ENCODE measurements around the gene LHFPL2. TPM values are rescaled to one million over a fixed set of nuclear protein-coding genes. Genes with fewer than 3 reads are reported as not detected.

LHFPL2 gene
- total RNA-seq, 2 donors from 2014 or later: 30.1 to 72.6 TPM

GRCh38 chr5:78637468-78637867 lies 11.1 kb downstream of the LHFPL2 start:
- ATAC-seq (ENCODE audit: insufficient number of reproducible peaks, low FRiP score, low read depth): no peak
- peaks cover 9 to 67% of the 10 kb centered on the region in 2 donors for H3K4me1 ChIP-seq (ENCODE audit: control insufficient read depth in 1 of 2, low read depth in 2 of 2)
- peak overlapping the region in 1 of 2 donors; percentile 8 for H3K27ac ChIP-seq

GRCh38 chr5:78636682-78637081 lies 11.9 kb downstream of the LHFPL2 start:
- Histone ChIP-seq H3K4me1 (ENCODE audit: control insufficient read depth in 1 of 2, low read depth in 2 of 2) (peaks cover 9 to 64% of the 10 kb centered on the region in 2 donors), H3K27ac (no peak overlapping the region), H3K36me3 (peaks cover under 1% of the 10 kb centered on the region), H3K9me3 (no peaks in the 10 kb centered on the region), H3K4me3 (no peak overlapping the region), H3K27me3 (replicated peaks; ENCODE audit: insufficient read depth) (no peaks in the 10 kb centered on the region)
- ATAC-seq (ENCODE audit: insufficient number of reproducible peaks, low FRiP score, low read depth) (no peak), DNase-seq (ENCODE audit: low spot score) (no peak)
- TF ChIP-seq CTCF (IDR thresholded peaks at IDR 0.05): no peak

More at GRCh38 chr5:78637468-78637867, 11.1 kb downstream of the LHFPL2 start:
- no peak overlapping the region for H3K4me3 ChIP-seq
- DNase-seq (ENCODE audit: low spot score): no peak
- no peak for TF ChIP-seq CTCF (IDR thresholded peaks at IDR 0.05)
- H3K27me3 ChIP-seq (replicated peaks; ENCODE audit: insufficient read depth): no peaks in the 10 kb centered on the region
- no peaks in the 10 kb centered on the region for H3K9me3 ChIP-seq
- no peaks in the 10 kb centered on the region for H3K36me3 ChIP-seq

- H3K4me3 ChIP-seq: no peak overlapping the region
- ATAC-seq (ENCODE audit: insufficient number of reproducible peaks, low FRiP score, low read depth) (no peak), DNase-seq (ENCODE audit: low spot score) (no peak)
- peaks cover 9 to 45% of the 10 kb centered on the region in 2 donors for H3K4me1 ChIP-seq (ENCODE audit: control insufficient read depth in 1 of 2, low read depth in 2 of 2)
- no peak overlapping the region for H3K27ac ChIP-seq
- no peak for TF ChIP-seq CTCF (IDR thresholded peaks at IDR 0.05)
- no peaks in the 10 kb centered on the region for H3K9me3 ChIP-seq
- no peaks in the 10 kb centered on the region for H3K27me3 ChIP-seq (replicated peaks; ENCODE audit: insufficient read depth)
- peaks cover 13% of the 10 kb centered on the region for H3K36me3 ChIP-seq
Observed at GRCh38 chr5:78634634-78635033, 13.9 kb downstream of the LHFPL2 start.

- Histone ChIP-seq H3K27me3 (replicated peaks; ENCODE audit: insufficient read depth) (no peaks in the 10 kb centered on the region), H3K9me3 (no peaks in the 10 kb centered on the region), H3K27ac (no peak overlapping the region), H3K4me3 (no peak overlapping the region), H3K4me1 (ENCODE audit: control insufficient read depth in 1 of 2, low read depth in 2 of 2) (peaks cover 7 to 44% of the 10 kb centered on the region in 2 donors), H3K36me3 (peaks cover 13% of the 10 kb centered on the region)
- ATAC-seq (ENCODE audit: insufficient number of reproducible peaks, low FRiP score, low read depth) (no peak), DNase-seq (ENCODE audit: low spot score) (no peak)
- TF ChIP-seq CTCF (IDR thresholded peaks at IDR 0.05): no peak
Observed at GRCh38 chr5:78634229-78634628, 14.3 kb downstream of the LHFPL2 start.

GRCh38 chr5:78633700-78634099 lies 14.9 kb downstream of the LHFPL2 start:
- no peak overlapping the region for H3K27ac ChIP-seq
- ATAC-seq (ENCODE audit: insufficient number of reproducible peaks, low FRiP score, low read depth) (no peak), DNase-seq (ENCODE audit: low spot score) (no peak)
- no peaks in the 10 kb centered on the region for H3K9me3 ChIP-seq
- TF ChIP-seq CTCF (IDR thresholded peaks at IDR 0.05): no peak
- peaks cover 13% of the 10 kb centered on the region for H3K36me3 ChIP-seq
- H3K4me1 ChIP-seq (ENCODE audit: control insufficient read depth in 1 of 2, low read depth in 2 of 2): peaks cover 3 to 44% of the 10 kb centered on the region in 2 donors
- no peak overlapping the region for H3K4me3 ChIP-seq
- H3K27me3 ChIP-seq (replicated peaks; ENCODE audit: insufficient read depth): no peaks in the 10 kb centered on the region
